H1 (cell line): Measurements from ENCODE around the gene ARHGEF16. TPM values are rescaled to one million over a fixed set of nuclear protein-coding genes. Genes with fewer than 3 reads are reported as not detected.

Experiments
- CTCF ChIA-PET: fragments of 300-600 bp; sonication (Branson Sonifier 250); formaldehyde crosslinking; loops from one replicate; lab custom pipeline; 2021; ENCODE audit not compliant: partially characterized antibody; lab: Charles Lee
- POLR2A ChIA-PET: fragments of 300-600 bp; sonication (Branson Sonifier 250); formaldehyde crosslinking; loops from one replicate; lab custom pipeline; 2021; ENCODE audit warnings: inconsistent platforms; ENCODE audit not compliant: partially characterized antibody; lab: Charles Lee
- DNase-seq, 2 experiments: peaks; one replicate each; pipeline versions ENCODE4 v3.0.0 to v3.0.0-alpha.2; 2010 to 2022; ENCODE audit warnings: low spot score in 2 of 2, low read depth in 1 of 2, mixed read lengths in 1 of 2
- FAIRE-seq: peaks from 2 replicates; lab custom pipeline; 2011; peaks lifted over from hg19 to GRCh38; lab: Jason Lieb, UNC
- H2AFZ ChIP-seq: 2 replicates; pipeline ENCODE4 v1.8.1; 2012; ENCODE audit warnings: low read length, inconsistent platforms
- H2AK5ac ChIP-seq: 2 replicates; pipeline ENCODE4 v1.6.1; 2013; ENCODE audit warnings: low read depth, low read length
- H2BK120ac ChIP-seq: replicated peaks from 2 replicates; pipeline ENCODE3; 2013; ENCODE audit warnings: low read depth, low read length, inconsistent platforms
- H2BK12ac ChIP-seq: 2 replicates; pipeline ENCODE4 v1.6.1; 2013; ENCODE audit warnings: low read depth, low read length
- H2BK15ac ChIP-seq: 2 replicates; pipeline ENCODE4 v1.6.1; 2013; ENCODE audit warnings: low read length
- H2BK20ac ChIP-seq: 2 replicates; pipeline ENCODE4 v1.6.1; 2013; ENCODE audit warnings: low read length
- H2BK5ac ChIP-seq: 2 replicates; pipeline ENCODE4 v1.6.1; 2013; ENCODE audit warnings: low read depth, low read length
- H3K14ac ChIP-seq: 2 replicates; pipeline ENCODE4 v1.6.1; 2013; ENCODE audit warnings: inconsistent platforms; ENCODE audit not compliant: insufficient read length
- H3K18ac ChIP-seq: 2 replicates; pipeline ENCODE4 v1.6.1; 2013; ENCODE audit warnings: low read length; ENCODE audit errors: extremely low read depth
- H3K23ac ChIP-seq: 2 replicates; pipeline ENCODE4 v1.6.1; 2013; ENCODE audit warnings: inconsistent platforms; ENCODE audit not compliant: insufficient read length
- H3K23me2 ChIP-seq: 2 replicates; pipeline ENCODE4 v1.6.1; 2013; ENCODE audit warnings: low read depth, low read length
- H3K27ac ChIP-seq: 2 replicates; pipeline ENCODE4 v1.6.1; 2011; ENCODE audit warnings: low read depth, low read length, inconsistent platforms
- H3K27me3 ChIP-seq, 4 experiments: replicated peaks in 1 of 4; 1 replicate in 1 of 4; 2 replicates in 3 of 4; pipeline versions ENCODE4 v1.6.1 to v1.8.1; 2011 to 2013; ENCODE audit warnings: low read length in 3 of 4, mild to moderate bottlenecking in 3 of 4, inconsistent platforms in 2 of 4, mixed read lengths in 2 of 4, moderate library complexity in 1 of 4; ENCODE audit not compliant: control insufficient read depth in 3 of 4, insufficient read depth in 3 of 4; ENCODE audit errors: extremely low read depth in 1 of 4
- H3K36me3 ChIP-seq, 4 experiments: 2 replicates each; pipeline versions ENCODE4 v1.6.1 to v1.8.1; 2011 to 2013; ENCODE audit warnings: mild to moderate bottlenecking in 4 of 4, low read length in 3 of 4, moderate library complexity in 2 of 4, control low read depth in 1 of 4, inconsistent platforms in 1 of 4; ENCODE audit not compliant: insufficient read depth in 4 of 4, control insufficient read depth in 2 of 4
- H3K4ac ChIP-seq: replicated peaks from 2 replicates; pipeline ENCODE3; 2013; ENCODE audit warnings: low read length, low read depth, mixed read lengths, inconsistent platforms; ENCODE audit not compliant: insufficient read length
- H3K4me1 ChIP-seq, 4 experiments: replicated peaks in 1 of 4; 1 replicate in 1 of 4; 2 replicates in 3 of 4; pipeline versions ENCODE4 v1.6.1 to v1.8.1; 2011 to 2013; ENCODE audit warnings: low read length in 3 of 4, inconsistent platforms in 2 of 4, mixed read lengths in 1 of 4; ENCODE audit not compliant: insufficient read depth in 4 of 4, control insufficient read depth in 3 of 4
- H3K4me2 ChIP-seq, 2 experiments: 2 replicates each; pipeline versions ENCODE4 v1.6.1 to v1.8.1; 2011 to 2013; ENCODE audit warnings: low read depth in 2 of 2, low read length in 2 of 2, control low read depth in 1 of 2, inconsistent platforms in 1 of 2, mild to moderate bottlenecking in 1 of 2; ENCODE audit not compliant: insufficient read depth in 1 of 2
- H3K4me3 ChIP-seq, 4 experiments: fragments of 200-600, 300-600 bp in 1 of 4; sonication (generic), shearing (Covaris generic), sonication (Bioruptor Twin) in 1 of 4; 2 replicates each; pipeline versions ENCODE4 v1.5.1 to v1.8.1; 2011 to 2016; ENCODE audit warnings: low read length in 4 of 4, low read depth in 3 of 4, control low read depth in 2 of 4, inconsistent platforms in 2 of 4, mild to moderate bottlenecking in 2 of 4, mixed read lengths in 1 of 4, moderate library complexity in 1 of 4; ENCODE audit not compliant: insufficient read depth in 2 of 4; ENCODE audit errors: extremely low read depth in 1 of 4
- H3K56ac ChIP-seq: replicated peaks from 2 replicates; pipeline ENCODE3; 2013; ENCODE audit warnings: low read depth, mild to moderate bottlenecking, mixed read lengths, low read length, inconsistent platforms; ENCODE audit not compliant: insufficient read length
- H3K79me1 ChIP-seq: 2 replicates; pipeline ENCODE4 v1.6.1; 2013; ENCODE audit warnings: low read depth, low read length, control low read depth
- H3K79me2 ChIP-seq, 2 experiments: 2 replicates each; pipeline versions ENCODE4 v1.6.1 to v1.8.1; 2012 to 2013; ENCODE audit warnings: low read length in 2 of 2, mild to moderate bottlenecking in 2 of 2, inconsistent platforms in 1 of 2; ENCODE audit not compliant: insufficient read depth in 2 of 2, control insufficient read depth in 1 of 2
- H3K9ac ChIP-seq, 4 experiments: replicated peaks in 1 of 4; 1 replicate in 1 of 4; 2 replicates in 3 of 4; pipeline versions ENCODE4 v1.6.1 to v1.8.1; 2011 to 2013; ENCODE audit warnings: low read depth in 3 of 4, low read length in 3 of 4, control low read depth in 2 of 4, mild to moderate bottlenecking in 2 of 4, moderate library complexity in 2 of 4, inconsistent platforms in 1 of 4; ENCODE audit errors: extremely low read depth in 1 of 4
- H3K9me3 ChIP-seq, 2 experiments: 2 replicates each; pipeline versions ENCODE4 v1.6.1 to v1.8.1; 2012 to 2013; ENCODE audit warnings: mild to moderate bottlenecking in 2 of 2, moderate library complexity in 2 of 2, control low read depth in 1 of 2, inconsistent platforms in 1 of 2, low read depth in 1 of 2, low read length in 1 of 2, mixed read lengths in 1 of 2; ENCODE audit not compliant: insufficient read depth in 2 of 2
- H4K20me1 ChIP-seq, 2 experiments: replicated peaks in 1 of 2; 2 replicates each; pipeline versions ENCODE3 to v1.8.1; 2011 to 2013; ENCODE audit warnings: inconsistent platforms in 2 of 2, low read length in 2 of 2, mild to moderate bottlenecking in 1 of 2; ENCODE audit not compliant: insufficient read depth in 2 of 2, control insufficient read depth in 1 of 2
- H4K5ac ChIP-seq: 2 replicates; pipeline ENCODE4 v1.6.1; 2013; ENCODE audit warnings: low read length, low read depth, mixed read lengths, inconsistent platforms; ENCODE audit not compliant: insufficient read length
- H4K8ac ChIP-seq: 2 replicates; pipeline ENCODE4 v1.8.0; 2013; ENCODE audit warnings: mild to moderate bottlenecking, moderate library complexity, low read length, inconsistent platforms; ENCODE audit not compliant: insufficient read depth; ENCODE audit errors: extremely low read depth
- H4K91ac ChIP-seq: replicated peaks from 2 replicates; pipeline ENCODE3; 2013; ENCODE audit warnings: low read length, mixed read lengths, inconsistent platforms; ENCODE audit not compliant: insufficient read length
- CBX5 ChIP-seq: fragments of 300-800, 300-1000 bp; sonication (generic); IDR thresholded peaks from 2 replicates; pipeline ENCODE4 v1.7.1; 2016; ENCODE audit warnings: antibody characterized with exemption, low read length, low read depth
- CHD2 ChIP-seq: IDR thresholded peaks from 2 replicates; pipeline ENCODE4 v1.6.1; 2012; ENCODE audit warnings: low read length, improper control_type of control experiment
- CTBP2 ChIP-seq: IDR thresholded peaks from 2 replicates; pipeline ENCODE4 v1.7.0; 2011; ENCODE audit warnings: borderline replicate concordance, mild to moderate bottlenecking, moderate library complexity, mixed read lengths, low read length; ENCODE audit not compliant: insufficient read depth, insufficient read length
- GTF2F1 ChIP-seq: IDR thresholded peaks from 2 replicates; pipeline ENCODE4 v1.6.1; 2012; ENCODE audit warnings: low read depth, low read length, improper control_type of control experiment, borderline replicate concordance
- HDAC2 ChIP-seq, 2 experiments: fragments of 300-600 bp in 1 of 2; sonication (generic) in 1 of 2; IDR thresholded peaks; 2 replicates each; pipeline ENCODE4 v1.6.1; 2011 to 2012; ENCODE audit warnings: low read depth in 2 of 2, low read length in 2 of 2, mild to moderate bottlenecking in 2 of 2, moderate library complexity in 2 of 2, borderline replicate concordance in 1 of 2, inconsistent platforms in 1 of 2
- POU5F1 ChIP-seq: IDR thresholded peaks from 2 replicates; pipeline ENCODE4 v1.6.1; 2011; ENCODE audit warnings: low read depth, mild to moderate bottlenecking, low read length, moderate library complexity
- RAD21 ChIP-seq, 2 experiments: IDR thresholded peaks in 1 of 2; conservative IDR thresholded peaks in 1 of 2; 2 replicates each; pipeline ENCODE4 v1.6.1; 2011; ENCODE audit warnings: low read depth in 2 of 2, low read length in 2 of 2, improper control_type of control experiment in 1 of 2, inconsistent platforms in 1 of 2, mild to moderate bottlenecking in 1 of 2, moderate library complexity in 1 of 2
- RFX5 ChIP-seq: IDR thresholded peaks from 2 replicates; pipeline ENCODE4 v1.6.1; 2011; ENCODE audit warnings: low read depth, low read length, improper control_type of control experiment, borderline replicate concordance
- SUZ12 ChIP-seq: fragments of 200-600 bp; sonication (generic); IDR thresholded peaks from 2 replicates; pipeline ENCODE4 v1.6.1; 2012; ENCODE audit warnings: mild to moderate bottlenecking, inconsistent platforms, low read length, moderate library complexity, mixed read lengths
- TBP ChIP-seq: IDR thresholded peaks from 2 replicates; pipeline ENCODE4 v1.6.1; 2011; ENCODE audit warnings: low read depth, low read length, improper control_type of control experiment
- YY1 ChIP-seq: IDR thresholded peaks from 2 replicates; pipeline ENCODE4 v1.6.1; 2011; ENCODE audit warnings: low read depth, mild to moderate bottlenecking, low read length
- WGBS, 2 experiments: shearing (Covaris generic) in 1 of 2; methylation state at CpG; one replicate each; pipeline versions ENCODE4 v1.1.6 to v1.1.7; 2013 to 2015; ENCODE audit warnings: low lambda C conversion rate in 2 of 2, mixed read lengths in 2 of 2, inconsistent platforms in 1 of 2, low coverage in 1 of 2, missing lambda C conversion rate in 1 of 2; ENCODE audit not compliant: insufficient replicate concordance in 2 of 2, insufficient coverage in 1 of 2, insufficient read length in 1 of 2; ENCODE audit errors: extremely low coverage in 1 of 2, missing lambda C conversion rate in 1 of 2; 5-methylcytosine and 5-hydroxymethylcytosine counted together
- polyA plus RNA-seq, 7 experiments: library from polyadenylated mRNA; depleted of rRNA in 3 of 7; stranded (reverse) in 5 of 7; unstranded in 2 of 7; fragments of >200 nt in 5 of 7; fragments of 200-250 nt in 2 of 7; gene quantifications; 1 replicate in 5 of 7; 2 replicates in 1 of 7; 4 replicates in 1 of 7; pipeline versions ENCODE4 v1.2.1 to v1.2.3, GENCODE V29; 2011 to 2013; ENCODE audit warnings: missing spikeins in 2 of 7, mixed read lengths in 2 of 7
- total RNA-seq: library from RNA; stranded (reverse); fragmentation: NEBNext Ultra II Directional; extraction: Animal tissue kit (Norgen Biotek cat#: 25700); gene quantifications from 2 replicates; pipeline ENCODE4 v1.2.1, GENCODE V29; 2021

ARHGEF16 gene
- total and polyA plus RNA-seq, 2 of the 8 experiments (the other 6 are each of a cell fraction or from before 2014, with no cell fraction given): 18.3 to 20.7 TPM

GRCh38 chr1:3456449-3456963 lies 2.0 kb downstream of the ARHGEF16 start:
- H3K9me3 ChIP-seq: no peaks in the 10 kb centered on the region
- H3K4me3 ChIP-seq: no peak overlapping the region
- H4K91ac ChIP-seq: peak overlapping the region; percentile 22
- no peak overlapping the region for H3K14ac ChIP-seq
- no peak overlapping the region for H2BK120ac ChIP-seq
- peaks cover 3% of the 10 kb centered on the region; the same call in 1 of the 2 replicates for H3K23me2 ChIP-seq
- FAIRE-seq (no peak), DNase-seq (no peak)
- peaks cover 0 to 20% (median 16%) of the 10 kb centered on the region in 4 experiments; a peak in 6 of 7 replicates for H3K4me1 ChIP-seq
- POLR2A ChIA-PET: interaction anchor here (0.9 to 1.4 kb wide), 4 partner anchors 15 to 176 kb away, joined by 3 to 5 read pairs (median 4); no protein-coding TSS in a partner anchor
- no peak overlapping the region for H3K27ac ChIP-seq
- no peak overlapping the region for H2BK15ac ChIP-seq
- H3K27me3 ChIP-seq: peaks cover 0 to 3% (median 0%) of the 10 kb centered on the region in 4 experiments; a peak in 1 of 7 replicates
- H3K9ac ChIP-seq: no peak overlapping the region
- no peak overlapping the region for H3K23ac ChIP-seq
- H4K20me1 ChIP-seq: peaks cover 3 to 11% of the 10 kb centered on the region in 2 experiments
- H3K18ac ChIP-seq: no peak overlapping the region
- no peak overlapping the region for H2BK5ac ChIP-seq
- H3K4ac ChIP-seq: no peak overlapping the region
- no peak overlapping the region for H4K5ac ChIP-seq
- 88% methylated on average over 12 of the region's 12 CpGs; no CpG with 5 or more reads in 1 of the 2 experiments for WGBS, 2 experiments
- TF ChIP-seq POU5F1 (no peak), TBP (no peak), CTBP2 (no peak), GTF2F1 (no peak), CHD2 (no peak), HDAC2 (IDR thresholded peaks at IDR 0.05; ENCODE audit: borderline replicate concordance in 1 of 2, low read depth in 2 of 2, low read length in 2 of 2) (no peak), CBX5 (no peak), RFX5 (no peak), RAD21 (IDR thresholded peaks at IDR 0.05 in 1 of 2, conservative IDR thresholded peaks at IDR 0.05 in 1 of 2; ENCODE audit: low read depth in 2 of 2, low read length in 2 of 2) (no peak), SUZ12 (no peak), YY1 (no peak)
- no peak overlapping the region for H2AFZ ChIP-seq
- H4K8ac ChIP-seq: peak overlapping the region; percentile 57
- peak overlapping the region; percentile 3; the same call in 1 of the 2 replicates for H2BK12ac ChIP-seq
- H2BK20ac ChIP-seq: no peak overlapping the region
- H3K79me2 ChIP-seq: peaks cover 0 to 13% of the 10 kb centered on the region in 2 experiments; a peak in 1 of 4 replicates
- CTCF ChIA-PET: interaction anchor here (0.8 to 1.5 kb wide), 7 partner anchors 15 to 162 kb away, joined by 3 to 6 read pairs (median 4); no protein-coding TSS in a partner anchor
- no peaks in the 10 kb centered on the region for H3K36me3 ChIP-seq
- H3K56ac ChIP-seq: no peak overlapping the region
- no peak overlapping the region for H2AK5ac ChIP-seq
- H3K79me1 ChIP-seq: peaks cover 5% of the 10 kb centered on the region; the same call in 1 of the 2 replicates
- H3K4me2 ChIP-seq: peak overlapping the region in 1 of 2 experiments; percentile 4; a peak in 1 of 4 replicates
